Measurements from ENCODE around the gene SCUBE2.
"Not testable (repeated sequence)": the region's sequence is repeated elsewhere in the genome, so short reads cannot be mapped to it uniquely, and the experiment has no call there.

SCUBE2 gene

DNA sequence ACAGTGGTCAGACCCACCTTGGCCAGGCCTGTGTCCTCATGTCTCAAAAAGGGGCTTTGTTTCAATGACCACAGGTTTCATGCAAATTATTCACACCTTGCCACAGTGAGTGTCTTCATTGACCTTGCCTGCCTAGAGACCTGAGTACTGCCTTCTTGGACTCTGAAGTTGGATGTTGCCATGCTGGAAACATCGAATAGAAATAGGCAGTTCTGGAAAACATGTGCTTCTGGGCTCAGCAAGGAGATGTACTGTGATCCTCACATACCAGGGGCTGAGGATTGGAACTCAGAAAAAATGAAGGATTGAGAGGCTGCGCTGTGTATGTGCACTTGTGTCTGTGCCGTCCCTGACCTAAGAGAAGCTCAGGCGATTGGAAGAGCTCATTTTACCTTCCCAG, 78.0 kb downstream of the SCUBE2 start:
- DNase-seq, result no peak

GRCh38 chr11:9009538-9009937, 81.9 kb downstream of the SCUBE2 start:
- DNase-seq, result not testable (repeated sequence)

- no peak for DNase-seq
These were observed 82.7 kb downstream of the SCUBE2 start for GRCh38 chr11:9008661-9009060.

DNA sequence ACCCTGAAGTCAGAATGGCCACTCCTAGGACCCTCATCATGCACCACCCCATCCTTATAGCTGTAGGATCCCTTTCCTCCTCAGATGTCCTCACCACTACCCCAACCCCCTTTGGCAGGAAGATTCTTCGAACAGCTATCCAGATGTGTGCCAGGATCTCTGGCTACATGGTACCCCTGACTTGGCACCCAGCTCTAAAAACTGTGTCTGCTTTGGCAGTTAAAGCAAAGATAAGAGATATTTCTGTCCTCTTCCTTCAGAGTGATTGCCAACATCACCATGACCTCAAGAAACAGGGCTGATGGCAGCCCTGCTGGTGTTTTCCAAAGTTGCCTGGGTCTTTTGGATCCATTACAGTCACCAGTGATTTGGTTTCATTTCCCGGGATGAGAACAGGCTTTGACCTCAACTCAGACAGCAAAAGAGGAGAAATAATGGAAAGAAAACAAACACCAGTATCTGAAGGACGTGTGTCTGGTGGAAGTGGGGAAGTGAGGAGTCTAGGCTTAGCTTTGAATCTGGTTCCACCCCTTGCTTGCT, 83.3 kb downstream of the SCUBE2 start:
- DNase-seq, result no peak

GRCh38 chr11:9005087-9005486, 86.3 kb downstream of the SCUBE2 start:
- DNase-seq, result no peak

GRCh38 chr11:9004183-9004926, 87.0 kb downstream of the SCUBE2 start:
- DNase-seq, result peak in 1 of 56 donors; percentile 19

GRCh38 chr11:9003573-9004182, 87.7 kb downstream of the SCUBE2 start, which contains the start of gene NRIP3:
NRIP3 (minus strand) TSS chr11:9004001; CDS start chr11:9003935, 66 bp downstream.
- peak in 39 of 56 donors; percentile 4 to 66 (median 25) for DNase-seq

GRCh38 chr11:9002920-9003572, 88.4 kb downstream of the SCUBE2 start:
- DNase-seq, result no peak

GRCh38 chr11:9001736-9002135, 89.7 kb downstream of the SCUBE2 start:
- DNase-seq, result no peak

DNA sequence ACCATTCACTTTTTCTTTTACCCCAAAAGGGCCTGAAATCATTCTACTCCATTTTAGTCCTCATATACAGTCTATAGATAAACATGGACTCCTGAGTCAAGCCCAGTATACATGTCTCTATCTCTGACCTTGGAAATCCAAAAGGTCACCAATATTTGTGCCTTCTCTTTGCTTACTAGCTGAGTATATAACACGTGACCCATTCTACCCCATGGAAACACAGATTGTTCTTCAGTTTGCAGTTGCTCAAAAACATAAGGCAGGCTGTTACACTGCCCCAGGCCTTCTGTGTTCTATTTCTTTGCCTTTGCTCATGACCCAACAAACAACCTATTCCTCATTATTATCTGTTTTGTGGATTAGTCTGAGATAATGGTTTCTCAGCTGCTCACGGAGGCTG, 93.4 kb downstream of the SCUBE2 start:
- no peak for DNase-seq

GRCh38 chr11:8997451-8997850, 93.9 kb downstream of the SCUBE2 start:
- DNase-seq, result no peak

- DNase-seq, result no peak
These were observed 101.9 kb downstream of the SCUBE2 start for GRCh38 chr11:8989453-8989852.

- DNase-seq, result no peak
These were observed 102.8 kb downstream of the SCUBE2 start for GRCh38 chr11:8988329-8989234.

GRCh38 chr11:8987446-8987845, 104.0 kb downstream of the SCUBE2 start:
- no peak for DNase-seq

DNA sequence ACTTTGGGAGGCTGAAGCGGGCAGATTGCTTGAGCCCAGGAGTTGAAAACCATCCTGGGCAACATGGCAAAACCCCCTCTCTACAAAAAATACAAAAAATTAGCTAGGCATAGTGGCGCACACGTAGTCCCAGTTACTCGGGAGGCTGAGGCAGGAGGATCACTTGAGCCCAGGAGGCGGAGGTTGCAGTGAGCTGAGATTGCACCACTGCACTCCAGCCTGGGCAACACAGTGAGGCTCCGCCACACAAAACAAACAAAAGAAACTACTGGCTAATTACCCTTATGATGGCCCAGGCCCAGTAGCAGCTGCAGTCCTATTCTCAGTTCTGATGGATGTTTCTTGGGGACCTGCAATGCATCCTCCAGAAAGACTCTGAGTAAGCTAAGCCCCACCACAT, 104.6 kb downstream of the SCUBE2 start:
- not testable (repeated sequence) for DNase-seq

DNA sequence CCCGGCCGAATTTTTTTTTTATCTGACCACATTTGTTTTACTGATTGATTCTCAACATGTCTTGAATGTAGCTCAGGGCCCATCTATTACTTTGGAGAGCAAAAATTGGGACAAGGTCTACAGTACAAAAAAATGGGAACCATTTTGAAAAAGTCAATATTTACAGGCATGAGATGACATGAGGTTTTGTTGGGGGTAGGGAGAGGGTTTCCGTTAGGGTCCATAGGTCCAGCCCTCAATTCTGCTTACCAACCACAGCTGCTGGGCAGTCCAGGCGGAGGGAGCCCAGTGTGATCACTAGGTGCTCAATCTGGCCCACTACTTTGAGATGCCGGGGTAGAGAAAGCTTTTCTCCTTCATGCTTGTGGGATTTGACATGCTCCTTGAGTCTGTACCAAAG, 105.9 kb downstream of the SCUBE2 start:
- DNase-seq, result no peak

DNA sequence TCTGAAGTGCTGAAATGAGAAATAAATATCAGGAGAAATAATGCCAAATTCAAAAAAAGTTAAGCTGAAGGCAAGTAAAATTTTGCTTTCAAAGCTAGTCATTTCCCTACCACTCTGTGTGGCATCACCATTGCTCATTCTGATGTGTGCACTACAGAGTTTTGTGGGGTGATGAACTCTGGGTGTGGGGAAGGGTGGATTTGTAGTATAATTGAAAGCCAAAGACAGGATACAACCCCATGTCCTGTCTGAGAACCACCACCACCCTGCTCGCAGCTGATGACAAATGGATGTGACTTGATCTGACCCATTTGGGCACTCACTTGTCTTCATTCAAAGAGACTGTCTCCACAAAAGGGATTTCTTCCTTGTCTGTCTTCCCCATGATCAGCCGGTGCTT, 107.8 kb downstream of the SCUBE2 start:
- DNase-seq, result no peak

DNA sequence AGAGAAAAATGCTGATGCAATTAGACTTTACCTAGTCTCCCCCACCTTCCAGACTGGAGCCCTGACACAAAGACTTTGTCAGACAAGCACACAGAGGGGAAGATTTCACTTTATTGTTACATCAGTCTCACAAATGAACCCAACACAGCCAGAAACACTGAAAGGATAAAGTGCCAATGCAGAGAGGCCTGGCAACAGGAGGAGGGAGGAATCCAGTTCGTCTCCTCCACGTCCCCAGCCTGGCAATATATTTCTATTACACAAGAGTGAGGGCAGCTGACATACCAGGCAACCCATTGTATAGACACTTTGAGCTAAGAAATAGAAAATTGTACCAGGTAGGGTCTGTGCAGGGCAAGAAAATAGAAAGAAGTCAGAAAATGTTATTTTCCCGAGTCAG, 110.9 kb downstream of the SCUBE2 start:
- no peak for DNase-seq

DNA sequence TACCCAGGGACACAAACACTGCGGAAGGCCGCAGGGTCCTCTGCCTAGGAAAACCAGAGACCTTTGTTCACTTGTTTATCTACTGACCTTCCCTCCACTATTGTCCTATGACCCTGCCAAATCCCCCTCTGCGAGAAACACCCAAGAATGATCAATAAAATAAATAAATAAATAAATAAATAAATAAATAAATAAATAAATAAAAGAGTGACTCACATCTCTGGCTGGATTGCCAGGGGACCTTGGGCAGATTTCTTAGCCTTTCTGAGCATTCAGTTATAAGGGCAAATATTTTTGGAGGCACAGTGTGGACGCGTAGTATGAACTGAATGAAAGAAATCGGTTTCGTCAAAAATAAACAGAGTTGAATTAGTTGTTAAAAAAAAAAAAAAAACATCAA, 112.0 kb downstream of the SCUBE2 start:
- not testable (repeated sequence) for DNase-seq

- DNase-seq, result no peak
These were observed 118.3 kb downstream of the SCUBE2 start for GRCh38 chr11:8973121-8973520.

DNA sequence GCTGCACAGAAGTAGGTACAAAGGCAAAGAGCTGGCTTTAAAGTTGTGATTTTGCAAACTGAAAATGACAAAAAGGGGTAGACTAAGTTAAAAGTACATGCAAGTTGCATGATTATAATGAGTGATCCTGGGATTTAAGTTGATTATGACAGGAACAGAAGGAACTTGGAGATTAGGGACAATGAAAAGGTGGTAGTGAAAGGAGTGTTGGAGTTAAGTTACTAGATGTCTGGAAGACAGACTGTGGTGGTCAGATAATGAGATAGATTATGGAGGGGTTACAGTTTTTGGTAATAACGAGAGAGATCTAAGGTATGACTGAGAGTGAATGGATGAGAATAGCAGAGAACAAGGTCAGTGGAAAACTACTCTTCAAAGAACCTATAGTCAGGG, 119.5 kb downstream of the SCUBE2 start:
- DNase-seq, result no peak

Data from amygdala (tissue), 56 donors.